ENCODE data around the gene MGA. TPM values are rescaled to one million over a fixed set of nuclear protein-coding genes. Genes with fewer than 3 reads are reported as not detected.

The MGA gene
- total and polyA plus RNA-seq, 2 of the 8 experiments (the other 6 are each of a cell fraction or from before 2014, with no cell fraction given), result 7.6 to 53.2 TPM

- TF ChIP-seq SP2 (IDR thresholded peaks at IDR 0.05; ENCODE audit: low read length) (no peak), BACH1 (IDR thresholded peaks at IDR 0.05; ENCODE audit: low read length) (peak; percentile 60; the same call in 1 of the 2 replicates), TBP (IDR thresholded peaks at IDR 0.05; ENCODE audit: low read depth, low read length) (0 out of 2 replicates have a peak, but pooled peaks have one; percentile 33), CREB1 (IDR thresholded peaks at IDR 0.05) (peak; percentile 34; the same call in 1 of the 2 replicates), TEAD4 (IDR thresholded peaks at IDR 0.05; ENCODE audit: low read depth, low read length) (no peak), SIN3A (conservative IDR thresholded peaks at IDR 0.05 in 1 of 2, IDR thresholded peaks at IDR 0.05 in 1 of 2; ENCODE audit: low read depth in 1 of 2, low read length in 2 of 2) (peak; percentile 84 to 96; a peak in 2 of 4 replicates), NRF1 (IDR thresholded peaks at IDR 0.05; ENCODE audit: low read depth, low read length) (no peak), RBBP5 (IDR thresholded peaks at IDR 0.05; ENCODE audit: borderline replicate concordance, low read depth, low read length) (0 out of 2 replicates have a peak, but pooled peaks have one; percentile 51), GTF2F1 (IDR thresholded peaks at IDR 0.05; ENCODE audit: borderline replicate concordance, low read depth, low read length) (no peak)
Observed at GRCh38 chr15:41661518-41662225, 1.5 kb downstream of the MGA start (continued).

Data from H1 (cell line).